PFSK-1 (cell line): ENCODE results near the gene RPP25L.

ENCODE experiments used
- FOXP2 ChIP-seq: optimal IDR thresholded peaks from 2 replicates; pipeline ENCODE3; 2011; ENCODE audit warnings: borderline replicate concordance, control low read depth, inconsistent platforms; ENCODE audit not compliant: insufficient read depth; ENCODE audit errors: extremely low read length, extremely low read depth
- POLR2AphosphoS5 ChIP-seq: IDR thresholded peaks from 2 replicates; pipeline ENCODE4 v1.6.1; 2012; ENCODE audit warnings: low read depth, mild to moderate bottlenecking, control low read depth, low read length, moderate library complexity
- SIN3A ChIP-seq: IDR thresholded peaks from 2 replicates; pipeline ENCODE4 v1.6.1; 2012; ENCODE audit warnings: mild to moderate bottlenecking, low read length, moderate library complexity, borderline replicate concordance; ENCODE audit not compliant: insufficient read depth
- TAF1 ChIP-seq: IDR thresholded peaks from 2 replicates; pipeline ENCODE4 v1.6.1; 2012; ENCODE audit warnings: low read length, control low read depth, borderline replicate concordance; ENCODE audit not compliant: insufficient read depth
- TF ChIP-seq, protein P1 (sequence below), 2 experiments: IDR thresholded peaks; 2 replicates each; pipeline versions ENCODE4 v1.6.1 to v1.8.0; 2011 to 2012; ENCODE audit warnings: low read depth in 2 of 2, low read length in 2 of 2, control low read depth in 1 of 2, inconsistent platforms in 1 of 2, mild to moderate bottlenecking in 1 of 2, moderate library complexity in 1 of 2; ENCODE audit not compliant: insufficient read depth in 1 of 2

The RPP25L gene

DNA sequence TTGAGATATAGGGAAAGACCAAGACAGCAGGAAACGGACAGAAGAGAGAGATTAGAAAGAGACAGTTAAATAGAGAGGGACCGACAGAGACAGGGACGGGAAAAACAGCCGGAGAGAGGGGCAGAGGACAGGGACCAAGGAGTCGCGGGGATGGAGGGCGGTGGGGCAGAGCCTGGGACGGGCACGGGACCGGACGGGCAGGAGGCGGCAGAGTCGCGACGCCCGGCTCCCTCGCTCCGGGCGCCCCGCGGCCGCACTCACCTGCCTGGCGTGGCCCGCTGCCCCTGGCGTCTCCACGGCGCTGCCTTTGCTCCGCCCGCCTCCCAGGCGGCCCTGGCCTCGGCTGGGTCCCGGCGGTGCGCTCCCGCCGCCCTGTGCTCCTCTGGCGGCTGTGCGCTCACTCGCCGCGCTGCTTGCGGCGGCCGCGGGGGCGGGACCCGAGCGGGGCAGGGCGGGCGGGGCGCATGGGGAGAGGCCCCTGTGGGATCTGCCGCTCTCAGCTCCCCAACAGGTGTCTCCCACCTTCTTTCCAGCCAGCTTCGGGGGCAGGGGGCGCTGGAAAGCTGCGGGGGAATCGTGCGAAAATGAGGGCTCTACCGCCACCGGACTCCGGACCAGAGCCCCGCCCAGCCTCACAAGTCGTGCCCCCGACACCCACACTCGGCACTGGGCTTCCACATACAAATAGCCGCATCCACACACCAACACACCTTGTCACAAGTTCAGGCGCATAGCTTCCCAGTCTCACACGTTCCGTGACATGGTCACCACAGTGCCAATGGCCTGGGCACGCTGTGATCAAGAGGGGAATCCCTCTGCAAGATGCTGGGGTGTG is 17.0 kb upstream of the RPP25L start, which contains the start of gene ARID3C:
TSS of gene ARID3C (minus strand) at position 411 of the 835 bp plus-strand sequence. CDS start 1,052 bp downstream, outside the sequence.
- no peak for TF ChIP-seq SIN3A
- TF ChIP-seq, protein P1, sequence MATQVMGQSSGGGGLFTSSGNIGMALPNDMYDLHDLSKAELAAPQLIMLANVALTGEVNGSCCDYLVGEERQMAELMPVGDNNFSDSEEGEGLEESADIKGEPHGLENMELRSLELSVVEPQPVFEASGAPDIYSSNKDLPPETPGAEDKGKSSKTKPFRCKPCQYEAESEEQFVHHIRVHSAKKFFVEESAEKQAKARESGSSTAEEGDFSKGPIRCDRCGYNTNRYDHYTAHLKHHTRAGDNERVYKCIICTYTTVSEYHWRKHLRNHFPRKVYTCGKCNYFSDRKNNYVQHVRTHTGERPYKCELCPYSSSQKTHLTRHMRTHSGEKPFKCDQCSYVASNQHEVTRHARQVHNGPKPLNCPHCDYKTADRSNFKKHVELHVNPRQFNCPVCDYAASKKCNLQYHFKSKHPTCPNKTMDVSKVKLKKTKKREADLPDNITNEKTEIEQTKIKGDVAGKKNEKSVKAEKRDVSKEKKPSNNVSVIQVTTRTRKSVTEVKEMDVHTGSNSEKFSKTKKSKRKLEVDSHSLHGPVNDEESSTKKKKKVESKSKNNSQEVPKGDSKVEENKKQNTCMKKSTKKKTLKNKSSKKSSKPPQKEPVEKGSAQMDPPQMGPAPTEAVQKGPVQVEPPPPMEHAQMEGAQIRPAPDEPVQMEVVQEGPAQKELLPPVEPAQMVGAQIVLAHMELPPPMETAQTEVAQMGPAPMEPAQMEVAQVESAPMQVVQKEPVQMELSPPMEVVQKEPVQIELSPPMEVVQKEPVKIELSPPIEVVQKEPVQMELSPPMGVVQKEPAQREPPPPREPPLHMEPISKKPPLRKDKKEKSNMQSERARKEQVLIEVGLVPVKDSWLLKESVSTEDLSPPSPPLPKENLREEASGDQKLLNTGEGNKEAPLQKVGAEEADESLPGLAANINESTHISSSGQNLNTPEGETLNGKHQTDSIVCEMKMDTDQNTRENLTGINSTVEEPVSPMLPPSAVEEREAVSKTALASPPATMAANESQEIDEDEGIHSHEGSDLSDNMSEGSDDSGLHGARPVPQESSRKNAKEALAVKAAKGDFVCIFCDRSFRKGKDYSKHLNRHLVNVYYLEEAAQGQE (IDR thresholded peaks at IDR 0.05; ENCODE audit: insufficient read depth in 1 of 2, low read depth in 2 of 2, low read length in 2 of 2): no peak

DNA sequence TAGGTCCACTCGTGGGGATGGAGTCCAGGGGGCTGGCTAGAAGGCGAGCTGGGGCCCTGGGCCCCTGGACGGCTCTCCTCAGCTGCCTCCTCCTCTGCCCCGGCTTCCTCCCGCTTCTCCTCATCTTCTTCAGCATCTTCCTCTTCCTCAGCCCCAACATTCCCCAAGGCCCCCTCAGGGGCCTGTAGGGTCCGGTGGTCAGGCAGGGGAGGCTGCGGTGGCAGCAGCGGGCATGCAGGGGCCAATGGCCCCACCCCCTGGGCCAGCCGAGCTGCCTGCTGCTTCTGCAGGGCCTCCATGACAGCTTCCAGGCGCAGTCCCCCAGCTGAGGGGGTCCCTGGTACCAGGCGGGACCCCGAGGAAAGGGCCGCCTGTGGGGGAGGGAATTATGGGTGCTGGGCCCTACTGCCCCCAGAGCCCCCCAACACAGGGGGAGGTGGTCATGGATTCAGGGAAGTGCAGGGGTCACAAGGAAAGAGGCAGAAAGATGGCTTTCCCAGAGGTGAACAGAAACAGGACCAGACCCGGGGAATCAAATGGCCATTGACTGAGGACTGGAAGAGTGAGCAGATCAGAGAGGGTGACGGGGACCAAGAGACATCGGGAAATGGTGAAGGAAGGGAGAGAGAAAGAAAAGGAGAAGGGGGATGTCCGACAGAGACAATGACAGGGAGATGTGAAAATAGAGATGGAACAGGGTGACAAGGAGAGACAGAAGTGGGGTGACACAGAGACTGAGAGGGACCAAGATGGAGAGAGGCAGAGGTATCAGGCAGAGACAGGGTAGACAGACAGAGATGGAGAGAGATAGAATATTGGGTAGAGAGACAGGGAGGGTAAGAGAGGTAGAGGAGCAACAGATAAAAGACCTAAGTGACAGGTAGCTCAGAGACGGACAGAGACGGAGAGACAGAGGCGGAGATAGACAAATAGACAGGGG is 16.1 kb upstream of the RPP25L start:
- TF ChIP-seq, protein P1 (IDR thresholded peaks at IDR 0.05; ENCODE audit: insufficient read depth in 1 of 2, low read depth in 2 of 2, low read length in 2 of 2): no peak
- TF ChIP-seq POLR2AphosphoS5: no peak
- TF ChIP-seq TAF1: no peak
- TF ChIP-seq FOXP2: no peak
- TF ChIP-seq SIN3A: no peak

DNA sequence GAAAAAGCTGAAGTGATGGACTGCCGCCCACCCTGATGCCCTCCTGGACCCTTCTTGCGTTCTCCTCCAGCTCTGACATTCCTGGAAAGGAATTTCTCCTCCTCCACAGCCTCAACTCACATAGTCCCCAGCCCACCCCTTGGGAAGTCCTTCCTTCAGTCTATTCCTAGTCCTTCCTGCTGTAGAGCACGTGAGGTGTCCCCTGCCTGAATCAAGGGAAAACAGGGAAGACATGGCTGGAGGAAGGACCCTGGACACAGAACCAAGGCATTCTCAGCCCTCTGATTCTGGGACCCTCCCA is 13.2 kb upstream of the RPP25L start:
- TF ChIP-seq FOXP2: no peak
- no peak for TF ChIP-seq POLR2AphosphoS5
- TF ChIP-seq TAF1: no peak
- TF ChIP-seq SIN3A: no peak
- TF ChIP-seq, protein P1 (IDR thresholded peaks at IDR 0.05; ENCODE audit: insufficient read depth in 1 of 2, low read depth in 2 of 2, low read length in 2 of 2): no peak

DNA sequence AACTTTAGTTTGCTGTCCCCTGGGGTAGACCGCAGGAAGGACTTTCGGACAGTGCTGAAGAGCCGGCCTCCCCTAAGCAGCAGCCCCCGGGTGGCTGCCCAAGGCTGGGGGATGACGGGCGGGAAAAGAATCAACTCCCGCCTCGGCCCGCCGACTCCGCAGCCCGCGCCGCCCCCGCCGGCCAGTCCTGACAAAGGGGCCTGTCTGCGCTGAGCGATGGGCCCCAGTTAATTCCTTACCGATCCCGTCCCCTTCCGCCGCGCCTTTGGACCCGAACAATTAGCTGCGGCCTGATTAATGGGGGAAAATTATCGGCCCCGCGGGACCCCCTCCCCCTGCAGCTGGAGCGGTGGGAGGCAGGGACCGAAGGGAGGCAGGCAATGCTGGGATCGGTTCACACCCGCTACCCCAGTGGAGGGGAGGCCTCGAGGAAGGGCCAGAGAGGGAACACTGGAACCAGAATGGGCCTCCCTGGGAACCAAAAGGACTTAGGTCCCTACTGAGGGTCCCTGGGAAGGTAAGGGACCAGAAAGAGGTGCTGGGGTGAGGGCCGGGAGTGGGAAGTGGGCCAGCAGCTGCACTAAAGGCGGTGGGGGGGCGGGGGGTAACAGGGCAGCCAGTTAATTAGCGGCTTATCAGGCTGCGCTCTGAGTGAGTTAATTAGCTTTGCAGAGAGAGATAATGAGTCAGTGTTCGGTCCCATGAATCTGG is 12.7 kb upstream of the RPP25L start:
- TF ChIP-seq SIN3A (no peak), POLR2AphosphoS5 (no peak), FOXP2 (no peak), TAF1 (no peak)
- TF ChIP-seq, protein P1 (IDR thresholded peaks at IDR 0.05; ENCODE audit: insufficient read depth in 1 of 2, low read depth in 2 of 2, low read length in 2 of 2): no peak
